IMR-90 (cell line): ENCODE measurements around the gene CAPN3. TPM values are rescaled to one million over a fixed set of nuclear protein-coding genes. Genes with fewer than 3 reads are reported as not detected.

ENCODE experiments used
- ATAC-seq: fragments of 200-7000 bp; cut with Tn5 transposase; 2 replicates; pipeline ENCODE4 v1.9.1; 2020; ENCODE audit warnings: low read depth, mild to moderate bottlenecking, moderate library complexity
- BruUV-seq: library from RNA; stranded (reverse); fragments of 400-500 nt; replicated peaks from 2 replicates; lab custom pipeline; 2021; lab: Mats Ljungman, UMichigan
- CTCF ChIA-PET: fragments of 300-600 bp; formaldehyde crosslinking; extraction: SDS; loops from one replicate; lab custom pipeline; 2021; ENCODE audit warnings: antibody characterized with exemption; lab: Yijun Ruan, JAX
- POLR2A ChIA-PET: fragments of 300-600 bp; sonication (Branson Sonifier 250); formaldehyde crosslinking; loops from one replicate; lab custom pipeline; 2022; ENCODE audit warnings: antibody characterized with exemption; ENCODE audit not compliant: unreplicated experiment; lab: Charles Lee
- DNase-seq: peaks from one replicate; pipeline ENCODE4 v3.0.0; 2013
- H2AFZ ChIP-seq: replicated peaks from 2 replicates; pipeline ENCODE3; 2013; ENCODE audit warnings: low read length, mild to moderate bottlenecking; ENCODE audit not compliant: poor library complexity
- H2AK5ac ChIP-seq: 2 replicates; pipeline ENCODE4 v1.6.1; 2013; ENCODE audit warnings: low read depth, low read length, inconsistent platforms
- H2AK9ac ChIP-seq: replicated peaks from 2 replicates; pipeline ENCODE3; 2013; ENCODE audit warnings: mild to moderate bottlenecking, low read depth, low read length, moderate library complexity; ENCODE audit not compliant: poor library complexity
- H2BK120ac ChIP-seq: 2 replicates; pipeline ENCODE4 v1.6.1; 2013; ENCODE audit warnings: low read depth, low read length, inconsistent platforms
- H2BK15ac ChIP-seq: 3 replicates; pipeline ENCODE4 v1.6.1; 2013; ENCODE audit warnings: low read depth, low read length, inconsistent platforms
- H2BK20ac ChIP-seq: 2 replicates; pipeline ENCODE4 v1.6.1; 2013; ENCODE audit warnings: low read depth, mild to moderate bottlenecking, inconsistent platforms, low read length, moderate library complexity
- H2BK5ac ChIP-seq: 2 replicates; pipeline ENCODE4 v1.6.1; 2013; ENCODE audit warnings: mild to moderate bottlenecking, low read depth, low read length, inconsistent platforms; ENCODE audit not compliant: poor library complexity, severe bottlenecking
- H3K14ac ChIP-seq: replicated peaks from 2 replicates; pipeline ENCODE4 v1.6.1; 2013; ENCODE audit warnings: low read depth, low read length, inconsistent platforms
- H3K18ac ChIP-seq: 2 replicates; pipeline ENCODE4 v1.6.1; 2013; ENCODE audit warnings: low read depth, low read length, control low read depth
- H3K23ac ChIP-seq: 2 replicates; pipeline ENCODE4 v1.6.1; 2013; ENCODE audit warnings: low read depth, low read length, inconsistent platforms
- H3K27ac ChIP-seq: 2 replicates; pipeline ENCODE4 v1.5.1; 2013; ENCODE audit warnings: mild to moderate bottlenecking, control low read depth, low read length; ENCODE audit not compliant: insufficient read depth
- H3K27me3 ChIP-seq: 2 replicates; pipeline ENCODE4 v1.6.1; 2013; ENCODE audit warnings: low read length; ENCODE audit not compliant: control insufficient read depth, insufficient read depth
- H3K36me3 ChIP-seq: 2 replicates; pipeline ENCODE4 v1.6.1; 2013; ENCODE audit warnings: low read length, mixed read lengths; ENCODE audit not compliant: control insufficient read depth, insufficient read depth
- H3K4ac ChIP-seq: 2 replicates; pipeline ENCODE4 v1.6.1; 2013; ENCODE audit warnings: low read depth, low read length, inconsistent platforms
- H3K4me1 ChIP-seq: 2 replicates; pipeline ENCODE4 v1.6.1; 2013; ENCODE audit warnings: low read length, mixed read lengths; ENCODE audit not compliant: control insufficient read depth, insufficient read depth
- H3K4me2 ChIP-seq: 2 replicates; pipeline ENCODE4 v1.6.1; 2013; ENCODE audit warnings: low read depth, mild to moderate bottlenecking, control low read depth, low read length, moderate library complexity
- H3K4me3 ChIP-seq: 2 replicates; pipeline ENCODE4 v1.5.1; 2013; ENCODE audit warnings: low read depth, mild to moderate bottlenecking, control low read depth, low read length, moderate library complexity; ENCODE audit not compliant: insufficient read depth
- H3K56ac ChIP-seq: 2 replicates; pipeline ENCODE4 v1.6.1; 2013; ENCODE audit warnings: low read length, inconsistent platforms; ENCODE audit not compliant: insufficient read depth; ENCODE audit errors: extremely low read depth
- H3K79me1 ChIP-seq, 2 experiments: 2 replicates each; pipeline ENCODE4 v1.6.1; 2013; ENCODE audit warnings: low read length in 2 of 2, inconsistent platforms in 1 of 2, low read depth in 1 of 2
- H3K9ac ChIP-seq: 2 replicates; pipeline ENCODE4 v1.6.1; 2013; ENCODE audit warnings: low read depth, low read length, control low read depth
- H3K9me1 ChIP-seq: 2 replicates; pipeline ENCODE4 v1.6.1; 2013; ENCODE audit warnings: low read length, inconsistent platforms; ENCODE audit not compliant: insufficient read depth
- H3K9me3 ChIP-seq: 2 replicates; pipeline ENCODE4 v1.6.1; 2013; ENCODE audit warnings: low read length; ENCODE audit not compliant: control insufficient read depth, insufficient read depth
- H4K20me1 ChIP-seq: 2 replicates; pipeline ENCODE4 v1.6.1; 2013; ENCODE audit warnings: low read length, inconsistent platforms; ENCODE audit not compliant: insufficient read depth
- H4K5ac ChIP-seq: 2 replicates; pipeline ENCODE4 v1.6.1; 2013; ENCODE audit warnings: mild to moderate bottlenecking, low read depth, low read length, control low read depth
- H4K8ac ChIP-seq, 2 experiments: 2 replicates each; pipeline ENCODE4 v1.6.1; 2013; ENCODE audit warnings: low read depth in 2 of 2, low read length in 2 of 2, control low read depth in 1 of 2, inconsistent platforms in 1 of 2
- H4K91ac ChIP-seq: 2 replicates; pipeline ENCODE4 v1.6.1; 2013; ENCODE audit warnings: low read depth, low read length, inconsistent platforms; ENCODE audit not compliant: insufficient read depth
- CHD1 ChIP-seq: IDR thresholded peaks from 2 replicates; pipeline ENCODE4 v1.6.1; 2012; ENCODE audit warnings: low read depth, low read length, improper control_type of control experiment
- CTCF ChIP-seq: conservative IDR thresholded peaks from 2 replicates; pipeline ENCODE4 v1.5.1; 2012; ENCODE audit warnings: mild to moderate bottlenecking, low read depth, low read length, improper control_type of control experiment
- FOS ChIP-seq: fragments of 150-350 bp; IDR thresholded peaks from 2 replicates; pipeline ENCODE4 v1.6.1; 2016; ENCODE audit warnings: low read depth, low read length
- MXI1 ChIP-seq: IDR thresholded peaks from 2 replicates; pipeline ENCODE4 v1.6.1; 2012; ENCODE audit warnings: low read depth, mild to moderate bottlenecking, low read length, moderate library complexity, borderline replicate concordance
- RCOR1 ChIP-seq: IDR thresholded peaks from 2 replicates; pipeline ENCODE4 v1.6.1; 2012; ENCODE audit warnings: mild to moderate bottlenecking, low read length, improper control_type of control experiment; ENCODE audit not compliant: insufficient replicate concordance
- SMC3 ChIP-seq: fragments of 150-350 bp; IDR thresholded peaks from 2 replicates; pipeline ENCODE4 v1.6.1; 2016; ENCODE audit warnings: low read depth, mild to moderate bottlenecking, antibody characterized with exemption, low read length, moderate library complexity
- WGBS, 2 experiments: methylation state at CpG; one replicate each; pipeline versions ENCODE4 v1.1.5 to v1.1.7; 2013; ENCODE audit warnings: missing lambda C conversion rate in 2 of 2; ENCODE audit not compliant: insufficient read length in 1 of 2; ENCODE audit errors: extremely low coverage in 2 of 2; 5-methylcytosine and 5-hydroxymethylcytosine counted together
- dilution Hi-C: fragments of 300-500 bp; cut with HindIII; formaldehyde crosslinking; loops from one replicate; pipeline ENCODE4 v1.14.3; 2018; ENCODE audit warnings: low sequenced_read_pairs; ENCODE audit not compliant: unreplicated experiment
- in situ Hi-C: fragments of 300-500 bp; cut with MboI; formaldehyde crosslinking; loops from 3 replicates; pipeline ENCODE4 v1.14.3; 2019; ENCODE audit warnings: low sequenced_read_pairs, inconsistent platforms, mixed read lengths
- intact Hi-C: fragments of 100-400 bp; cut with micrococcal nuclease; formaldehyde crosslinking; loops from 2 replicates; pipeline ENCODE4 v1.10.0; 2022
- polyA plus RNA-seq, 3 experiments: library from polyadenylated mRNA; depleted of rRNA; stranded (reverse); fragments of >200 nt; gene quantifications; 2 replicates each; pipeline ENCODE4 v1.2.3, GENCODE V29; 2012; ENCODE audit warnings: low replicate concordance in 1 of 3
- total RNA-seq: library from RNA; depleted of rRNA; stranded (reverse); fragments of >200 nt; gene quantifications from 2 replicates; pipeline ENCODE4 v1.2.3, GENCODE V29; 2012

The CAPN3 gene
- total and polyA plus RNA-seq, 2 of the 4 experiments (the other 2 are of a cell fraction) = 1.1 to 1.4 TPM

- H4K8ac ChIP-seq = no peak overlapping the region
- no peak overlapping the region for H3K4ac ChIP-seq
- no peak overlapping the region for H3K23ac ChIP-seq
- H3K79me1 ChIP-seq = 0 out of 4 replicates have a peak, but pooled peaks cover 0 to under 1% of the 10 kb centered on the region in 2 experiments
- no peak overlapping the region for H3K27ac ChIP-seq
- intact Hi-C loops (no loop called here), dilution Hi-C loops (no loop called here), in situ Hi-C loops (no loop called here)
- no peak overlapping the region for H3K14ac ChIP-seq
- H3K9me3 ChIP-seq = no peaks in the 10 kb centered on the region
- H4K5ac ChIP-seq = no peak overlapping the region
- no peak overlapping the region for H3K9ac ChIP-seq
- H3K4me1 ChIP-seq = peaks cover 8% of the 10 kb centered on the region
- H3K36me3 ChIP-seq = peaks cover 4% of the 10 kb centered on the region; the same call in 1 of the 2 replicates
- no TSS peak for BruUV-seq
- H2AK9ac ChIP-seq = no peak overlapping the region
- H2BK5ac ChIP-seq = no peak overlapping the region
- POLR2A ChIA-PET = no interaction called here
- no peaks in the 10 kb centered on the region for H3K27me3 ChIP-seq
- no peak overlapping the region for H3K4me3 ChIP-seq
- no peak overlapping the region for H3K18ac ChIP-seq
- H2BK20ac ChIP-seq = no peak overlapping the region
- no peak overlapping the region for H3K56ac ChIP-seq
- no peak overlapping the region for H4K91ac ChIP-seq
- H2BK120ac ChIP-seq = no peak overlapping the region
- peaks cover 8% of the 10 kb centered on the region for H3K9me1 ChIP-seq
- H2AFZ ChIP-seq = no peak overlapping the region
- H4K20me1 ChIP-seq = no peaks in the 10 kb centered on the region
- no peak overlapping the region for H2AK5ac ChIP-seq
- CTCF ChIA-PET = no interaction called here
- ATAC-seq (no peak), DNase-seq (no peak)
- H3K4me2 ChIP-seq = no peak overlapping the region
- WGBS, 2 experiments = no CpG with 5 or more reads among the region's 7 CpGs
- no peak overlapping the region for H2BK15ac ChIP-seq
- TF ChIP-seq SMC3 = no peak
- TF ChIP-seq CHD1 = no peak
- no peak for TF ChIP-seq FOS
- no peak for TF ChIP-seq RCOR1
- no peak for TF ChIP-seq CTCF
- TF ChIP-seq MXI1 = no peak
Observed at GRCh38 chr15:42352401-42352800, 6.9 kb upstream of the CAPN3 start.
